Cortex of kidney (tissue), 1 donor: ENCODE results near the gene LRBA.

ENCODE experiments used
- DNase-seq: peaks from one replicate; lab custom pipeline; 2025; lab: John Stamatoyannopoulos, UW

Gene LRBA

DNA sequence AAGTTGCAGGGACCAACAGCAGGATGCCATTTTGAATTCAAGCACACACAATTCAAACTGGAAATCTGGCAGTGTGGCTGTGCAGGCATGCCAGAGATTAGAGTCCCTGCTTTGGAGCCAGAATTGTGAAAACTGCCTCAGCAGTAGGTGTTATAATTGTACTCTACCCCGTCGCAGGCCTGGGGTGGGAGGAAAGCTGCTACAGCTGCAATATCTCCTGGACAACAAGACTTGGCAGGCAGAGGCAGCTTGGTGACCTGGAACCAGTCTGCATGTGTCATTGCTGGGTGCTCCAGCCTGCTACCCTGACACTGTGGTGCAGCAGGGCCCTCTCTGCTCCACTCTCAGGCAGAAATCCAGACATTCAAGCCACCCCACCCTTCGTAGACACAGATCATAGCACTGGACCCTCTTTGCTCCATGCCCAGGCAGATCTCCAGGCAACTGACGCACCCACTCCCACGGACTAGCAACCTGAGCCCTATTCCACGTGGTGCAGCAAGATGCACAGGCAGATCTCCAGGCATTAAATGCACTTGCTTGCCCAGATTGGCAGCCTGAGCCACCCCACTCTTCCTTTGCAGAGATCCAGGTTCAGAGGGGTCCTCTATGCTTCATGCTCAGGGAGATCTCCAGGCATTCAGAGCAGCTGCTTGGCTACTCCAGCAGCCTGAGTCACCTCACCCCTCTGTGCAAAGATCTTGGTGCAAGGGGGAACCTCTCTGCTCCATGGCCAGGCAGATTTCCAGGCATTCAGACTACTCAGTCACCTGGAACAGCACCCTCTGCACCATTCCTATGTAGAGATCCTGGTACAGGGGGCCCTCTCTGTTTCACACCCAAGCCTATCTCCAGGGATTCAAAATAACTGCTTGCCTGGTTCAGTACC is 140.5 kb downstream of the LRBA start:
- no peak for DNase-seq

DNA sequence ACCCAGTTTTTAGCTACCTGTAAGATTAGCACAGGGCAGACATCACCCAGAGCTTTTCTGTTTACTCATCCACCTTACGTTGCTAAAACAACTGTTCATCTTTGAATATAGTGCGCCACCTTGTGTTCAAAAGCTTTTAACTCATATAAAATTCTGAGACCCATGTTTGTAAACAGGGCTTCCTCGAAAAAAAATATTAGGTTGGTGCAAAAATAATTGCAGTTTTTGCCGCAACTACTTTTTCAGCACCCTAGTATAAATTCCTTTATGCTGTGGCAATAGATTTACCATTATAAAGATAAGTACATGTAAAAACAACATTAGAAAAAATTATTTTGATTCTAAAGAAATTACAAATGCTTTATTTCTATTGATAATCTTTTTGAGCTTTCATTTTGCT is 147.9 kb downstream of the LRBA start:
- no peak for DNase-seq

DNA sequence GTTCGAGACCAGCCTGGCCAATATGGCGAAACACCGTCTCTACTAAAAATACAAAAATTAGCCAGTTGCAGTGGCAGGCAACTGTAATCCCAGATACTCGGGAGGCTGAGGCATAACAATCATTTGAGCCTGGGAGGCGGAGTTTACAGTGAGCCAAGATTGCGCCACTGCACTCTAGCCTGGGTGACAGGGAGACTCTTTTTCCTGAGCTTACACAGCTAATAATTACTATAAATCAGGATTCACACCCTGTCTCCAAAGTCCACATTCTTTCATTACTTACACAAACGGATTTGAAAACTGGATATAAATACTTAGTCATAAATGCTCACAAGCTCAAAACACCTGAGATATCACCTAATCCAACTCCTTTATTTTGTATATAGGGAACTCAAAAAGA is 151.6 kb downstream of the LRBA start:
- no peak for DNase-seq

DNA sequence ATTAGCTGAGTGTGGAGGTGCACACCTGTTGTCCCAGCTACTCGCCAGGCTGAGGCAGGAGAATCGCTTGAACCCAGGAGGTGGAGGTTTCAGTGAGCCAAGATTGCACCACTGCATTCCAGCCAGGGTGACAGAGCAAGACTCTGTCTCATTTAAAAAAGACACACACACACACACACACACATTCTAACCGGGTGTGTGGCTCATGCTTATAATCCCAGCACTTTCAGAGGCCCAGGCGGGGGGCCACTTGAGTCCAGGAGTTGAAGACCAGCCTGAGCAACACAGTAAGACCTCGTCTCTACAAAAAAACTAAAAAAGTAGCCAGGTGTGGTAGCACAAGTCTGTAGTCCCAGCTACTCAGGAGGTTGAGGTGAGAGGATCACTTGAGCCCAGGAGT is 152.3 kb downstream of the LRBA start:
- DNase-seq, result no peak

DNA sequence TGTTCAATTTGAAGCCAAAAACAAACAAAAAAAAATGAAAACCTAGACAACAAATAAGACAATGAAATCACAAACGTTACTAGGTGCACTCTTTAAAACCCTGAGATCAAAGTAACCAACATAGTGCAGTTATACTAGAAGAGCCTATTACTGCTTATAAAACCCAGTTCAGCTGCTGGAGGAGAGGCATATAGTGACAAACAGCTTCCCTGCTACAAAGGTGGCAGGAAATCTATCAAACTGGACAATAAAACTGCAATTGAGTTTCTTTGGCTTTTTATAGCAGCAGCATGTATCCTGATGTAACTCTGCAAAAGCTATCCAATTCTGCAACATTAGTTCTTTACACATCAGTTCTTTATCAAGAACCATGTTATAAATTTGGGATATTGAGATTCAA is 155.6 kb downstream of the LRBA start:
- no peak for DNase-seq

DNA sequence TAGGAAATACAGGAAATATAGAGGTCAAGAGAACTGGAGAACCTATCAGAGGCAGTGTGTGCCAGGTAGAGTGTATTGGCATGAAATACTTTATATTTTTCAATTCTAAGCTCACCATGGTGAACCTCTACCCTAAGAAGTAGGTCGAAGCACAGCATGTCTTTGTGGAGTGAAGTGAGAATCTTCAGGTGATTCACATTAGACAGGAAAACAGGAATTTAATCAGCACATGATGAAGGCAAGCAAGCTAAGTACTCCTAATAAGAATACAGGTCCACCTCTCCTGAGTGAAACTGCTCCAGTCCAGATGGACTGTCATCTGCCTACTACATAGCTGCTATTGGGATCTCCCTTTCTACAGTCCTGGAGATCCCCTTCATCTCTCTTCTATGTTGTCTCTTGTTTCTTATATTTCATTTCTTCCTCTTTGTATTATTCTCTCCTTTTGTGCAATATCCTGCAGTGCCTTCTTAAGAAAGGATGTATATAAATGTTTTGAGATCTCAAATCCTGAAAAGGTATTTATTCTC is 159.0 kb downstream of the LRBA start:
- DNase-seq, result no peak

DNA sequence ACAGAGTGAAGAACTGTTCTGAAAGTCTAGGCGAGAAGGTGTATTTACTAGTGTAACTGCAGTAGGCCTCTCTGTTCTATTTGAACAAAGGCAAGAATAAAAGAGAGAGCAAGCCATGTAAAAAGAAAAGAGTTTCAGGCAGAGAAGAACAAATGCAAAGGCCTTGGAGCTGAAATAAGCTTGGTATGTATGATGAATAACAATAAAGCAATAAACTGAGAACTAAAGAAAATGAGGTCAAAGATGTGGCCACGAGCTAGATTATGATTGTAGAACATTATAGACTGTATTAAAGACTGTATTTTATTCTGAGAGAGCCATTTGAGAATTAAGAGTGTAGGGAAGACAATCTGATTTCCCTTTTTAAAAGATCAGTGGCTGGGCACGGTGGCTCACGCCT is 160.5 kb downstream of the LRBA start:
- DNase-seq, result no peak

DNA sequence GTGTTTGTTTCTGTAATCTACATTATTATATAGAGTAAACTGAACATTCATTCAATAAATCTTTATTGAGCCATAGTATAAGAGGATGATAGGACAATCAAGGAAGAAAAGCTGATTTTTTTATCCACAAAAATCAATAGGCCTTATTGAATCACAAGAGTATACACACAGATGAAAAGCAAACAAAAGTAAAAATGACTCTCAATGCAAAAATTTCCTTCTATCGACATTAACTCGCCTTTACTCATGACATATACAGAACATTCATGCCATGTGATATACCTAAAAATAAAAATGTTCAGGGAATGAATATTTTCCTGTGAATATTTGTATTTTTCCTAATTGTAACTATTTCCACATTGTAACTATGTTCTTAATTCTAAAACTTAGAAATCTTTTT is 161.2 kb downstream of the LRBA start:
- no peak for DNase-seq

DNA sequence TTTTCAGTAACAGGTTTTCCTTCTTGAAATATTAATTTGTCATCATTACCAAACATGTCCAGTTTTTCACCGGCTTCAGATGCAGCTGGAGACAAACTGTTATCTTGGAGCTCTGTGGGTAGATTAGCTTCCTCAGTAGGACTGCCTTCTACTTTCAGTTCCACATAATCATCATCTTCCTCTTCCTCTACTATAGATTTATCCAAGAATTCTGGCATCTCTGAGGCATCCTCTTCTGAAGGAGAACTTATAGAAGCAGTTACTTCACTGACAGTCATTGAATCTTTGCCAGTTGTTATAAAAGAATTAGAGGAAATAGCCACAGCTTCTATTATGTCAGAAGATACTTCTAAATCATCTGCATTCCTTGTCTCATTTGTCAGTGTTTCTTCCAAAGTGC is 162.9 kb downstream of the LRBA start:
- DNase-seq, result no peak

DNA sequence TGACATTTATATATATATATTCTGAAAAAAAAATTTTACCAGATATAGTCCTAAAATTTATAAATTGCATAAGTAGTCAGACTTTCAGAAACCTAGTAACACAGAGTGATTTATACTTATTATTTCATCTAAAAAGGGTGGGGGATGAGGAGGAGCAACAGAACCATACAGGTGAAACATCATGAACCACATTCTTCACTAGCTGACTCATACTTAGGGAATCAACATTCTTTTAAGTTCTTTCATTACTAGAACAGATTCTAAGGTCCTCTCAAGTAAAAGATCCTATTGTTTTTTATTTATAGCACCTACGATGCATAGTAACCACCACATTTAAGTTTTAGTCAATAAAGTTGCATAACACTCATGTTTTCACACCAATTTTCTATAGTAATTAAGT is 166.1 kb downstream of the LRBA start:
- DNase-seq, result no peak

DNA sequence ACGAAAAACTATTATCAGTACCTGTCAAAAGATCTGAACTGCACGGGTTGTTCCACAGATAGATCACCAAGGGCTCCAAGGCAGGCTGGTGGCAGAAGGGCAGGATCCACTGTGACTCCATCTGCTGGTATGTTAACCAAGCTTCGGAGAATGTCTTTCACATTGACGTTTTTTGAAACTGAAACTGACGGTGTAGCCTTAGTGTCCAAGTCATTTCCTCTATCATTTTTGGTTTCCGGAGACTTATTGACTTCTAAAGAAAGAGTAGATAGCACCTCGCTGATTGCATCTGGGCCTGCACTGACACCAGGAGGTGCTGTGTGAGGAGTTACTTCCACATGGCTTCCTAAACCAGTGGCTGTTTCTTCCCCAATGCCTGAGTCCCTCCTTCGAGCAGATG is 186.9 kb downstream of the LRBA start:
- DNase-seq, result no peak

DNA sequence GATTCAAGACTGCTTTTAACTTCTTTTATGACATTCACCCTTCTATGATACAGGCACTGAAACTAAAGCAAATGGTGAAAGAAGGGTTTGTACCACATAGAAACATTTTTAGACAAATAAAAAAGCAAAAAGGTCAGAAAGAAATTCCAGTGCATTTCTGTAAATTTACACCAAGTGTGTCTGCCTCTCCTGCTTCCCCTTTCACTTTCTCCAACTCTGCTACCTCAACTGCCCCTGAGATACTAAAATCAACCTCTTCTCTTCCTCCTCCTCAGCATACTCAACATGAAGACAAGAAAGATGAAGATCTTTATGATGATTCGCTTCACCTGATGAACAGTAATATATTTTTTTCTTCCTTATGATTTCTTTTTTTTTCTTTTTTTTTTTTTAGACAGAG is 187.9 kb downstream of the LRBA start:
- no peak for DNase-seq

DNA sequence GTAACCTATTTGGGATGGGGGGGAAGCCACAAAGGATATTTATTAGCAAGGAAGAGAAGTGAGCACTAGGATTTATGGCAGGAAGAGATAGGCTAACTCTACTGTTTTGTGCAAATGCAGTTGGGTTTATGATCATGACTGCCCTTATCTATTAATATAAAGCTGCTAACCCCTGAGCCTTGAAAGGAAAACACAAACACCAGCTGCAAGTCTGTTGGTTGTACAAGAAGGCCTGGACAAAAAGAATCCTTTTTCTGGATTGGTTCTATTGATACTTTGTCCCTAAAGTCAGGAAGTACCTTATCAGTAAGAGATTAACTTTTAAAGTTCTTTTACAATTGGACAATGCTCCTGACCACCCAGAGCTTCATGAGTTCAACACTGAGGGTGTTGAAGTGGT is 188.8 kb downstream of the LRBA start:
- DNase-seq, result no peak

DNA sequence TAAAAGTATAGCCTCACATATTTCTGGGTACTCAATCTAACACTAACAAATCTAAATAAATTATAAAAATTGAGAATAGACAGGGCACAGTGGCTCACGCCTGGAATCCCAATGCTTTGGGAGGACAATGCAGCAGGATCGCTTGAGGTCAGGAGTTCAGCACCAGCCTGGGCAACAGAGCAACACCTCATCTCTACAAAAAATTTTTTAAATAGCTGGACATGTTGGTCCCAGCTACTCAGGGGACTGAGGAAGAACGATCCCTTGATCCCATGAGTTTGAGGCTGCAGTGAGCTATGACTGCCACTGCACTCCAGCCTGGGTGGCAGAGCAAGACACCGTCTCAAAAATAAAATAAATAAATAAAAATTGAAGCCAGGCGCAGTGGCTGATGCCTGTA is 192.7 kb downstream of the LRBA start:
- DNase-seq, result no peak

DNA sequence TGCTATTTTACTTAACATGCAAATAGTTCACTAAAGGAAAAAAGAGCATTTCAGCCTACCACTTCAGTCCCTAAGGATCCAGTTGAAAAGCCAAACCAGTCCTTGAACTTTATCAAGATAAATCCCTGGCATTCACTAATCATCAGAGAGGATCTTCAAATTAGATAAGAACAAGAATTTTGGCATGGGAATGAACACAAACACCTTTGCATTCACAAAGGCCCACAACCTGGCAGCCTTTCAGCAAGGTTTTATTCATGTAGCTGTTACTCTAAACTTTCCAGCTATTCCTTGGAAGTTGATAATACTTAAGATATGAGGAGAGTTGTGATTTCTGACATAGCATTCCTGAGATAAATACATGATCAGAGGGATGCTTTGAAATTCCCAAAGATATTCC is 193.4 kb downstream of the LRBA start:
- DNase-seq, result no peak

DNA sequence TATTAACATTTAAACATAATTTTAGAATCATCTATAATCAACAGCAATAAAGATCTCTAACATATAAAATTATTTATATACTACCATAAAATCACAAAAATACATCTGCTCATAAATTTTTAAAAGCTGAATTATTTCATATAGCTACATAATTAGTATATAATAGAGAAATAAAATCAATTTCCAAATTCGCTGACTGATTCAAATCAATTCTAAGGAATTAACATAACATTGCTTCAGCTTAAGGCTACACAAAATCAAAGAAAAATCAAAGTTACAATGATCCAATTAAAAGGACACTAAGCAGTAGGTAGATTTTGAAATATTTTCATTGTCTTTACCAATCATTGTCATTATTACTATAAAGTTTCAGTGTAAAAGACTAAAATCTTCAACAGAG is 194.7 kb downstream of the LRBA start:
- DNase-seq, result no peak

DNA sequence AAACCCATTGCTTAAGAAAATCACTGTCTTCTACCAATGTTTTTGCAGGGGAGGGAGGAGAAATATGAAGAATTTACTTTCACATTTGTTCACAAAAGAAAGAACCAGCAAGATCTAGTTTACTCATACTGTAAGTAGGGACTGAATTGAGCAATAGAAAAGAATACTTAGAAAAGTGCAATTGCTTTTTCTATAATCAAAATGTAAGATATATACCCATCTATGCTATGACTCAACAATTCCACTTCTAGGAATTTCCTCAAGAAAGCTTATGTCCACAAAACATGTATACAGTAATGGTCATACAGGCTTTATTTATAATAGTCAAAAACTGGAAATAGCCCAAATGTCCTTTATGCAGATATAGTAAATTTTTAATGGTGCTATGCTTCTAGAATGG is 196.4 kb downstream of the LRBA start:
- no peak for DNase-seq

DNA sequence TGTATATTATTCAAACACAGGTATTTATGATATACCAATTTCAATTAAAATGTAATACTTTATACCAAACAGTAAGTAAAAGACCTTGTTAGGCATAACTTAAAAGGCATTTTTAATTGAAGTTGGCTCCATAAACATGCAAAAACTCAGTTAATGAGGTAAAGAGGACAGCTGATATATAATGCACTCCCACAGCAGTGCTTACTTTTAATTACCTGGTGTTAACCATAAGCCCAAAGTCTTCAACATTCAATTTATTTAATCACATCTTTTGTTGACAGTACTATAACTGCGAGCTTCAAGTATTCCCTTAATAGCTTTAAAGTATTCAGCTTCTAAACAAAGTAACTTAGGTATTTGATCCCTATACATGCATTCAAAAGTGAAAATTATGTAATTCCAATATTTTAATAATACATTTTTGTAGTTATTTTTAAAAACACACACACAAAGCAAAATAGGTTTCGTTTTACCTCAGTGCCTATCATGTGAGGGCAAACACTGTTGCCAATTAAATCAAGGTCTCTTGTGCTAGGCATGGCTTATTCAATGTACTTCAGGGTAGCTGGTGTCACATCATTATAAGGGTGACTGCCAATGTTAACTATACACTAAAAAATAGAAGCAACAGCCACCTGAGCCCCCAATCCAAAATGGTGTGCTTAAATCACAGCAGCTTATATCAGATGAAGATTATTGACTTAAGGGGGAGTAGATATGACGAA is 197.1 kb downstream of the LRBA start:
- DNase-seq, result no peak

DNA sequence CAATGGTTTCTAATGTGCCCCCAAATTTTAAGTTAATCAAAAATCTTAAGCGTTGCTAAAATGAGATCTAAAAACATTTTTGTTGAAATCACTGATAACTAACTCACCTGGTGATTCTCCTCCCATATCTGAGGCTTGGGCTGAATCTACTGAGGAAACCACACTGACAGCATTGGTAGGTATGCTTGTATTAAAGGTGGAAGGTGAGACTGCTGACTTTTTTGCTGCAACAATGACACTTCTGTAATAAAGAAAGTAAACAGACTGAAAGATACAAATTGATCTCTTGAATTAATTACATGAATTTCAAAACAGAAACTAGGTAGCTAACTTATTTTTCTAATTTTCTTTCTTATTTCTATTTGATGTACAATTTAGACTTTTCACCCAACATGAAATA is 198.1 kb downstream of the LRBA start:
- no peak for DNase-seq

DNA sequence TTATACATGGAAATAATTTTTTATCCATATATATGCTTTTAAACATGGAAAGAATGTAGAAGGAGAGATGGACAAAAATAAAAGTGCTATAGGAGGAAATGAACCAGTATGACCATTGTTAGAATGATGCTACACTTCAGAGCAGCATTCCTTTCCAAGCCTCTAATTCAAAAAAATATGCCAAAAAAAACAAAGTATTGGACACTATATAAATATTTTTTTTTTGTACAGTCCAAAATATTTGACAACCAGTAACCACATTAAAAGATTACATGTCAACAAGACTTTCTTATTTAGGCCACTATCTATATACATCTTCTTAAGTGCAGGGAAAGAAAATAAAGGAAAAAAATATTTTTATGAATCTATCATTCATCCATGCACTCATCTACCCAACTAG is 198.6 kb downstream of the LRBA start:
- no peak for DNase-seq

DNA sequence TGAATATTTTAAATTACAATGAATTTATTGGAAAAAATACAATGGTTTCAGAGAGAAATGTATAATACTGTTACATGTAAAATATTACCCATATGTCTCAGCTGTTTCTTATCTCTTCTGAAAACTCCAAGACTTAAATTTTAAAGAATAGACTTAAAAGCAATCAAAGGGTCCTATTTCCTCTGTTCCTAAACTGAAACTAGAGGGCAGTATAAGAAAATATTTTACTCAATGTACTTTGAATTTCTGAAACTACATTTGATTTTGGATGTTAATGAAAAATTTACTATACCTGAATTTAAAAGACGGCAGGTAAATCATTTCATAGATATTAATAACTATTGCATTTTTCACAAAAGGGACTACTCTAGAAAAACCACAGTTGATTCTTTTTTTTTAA is 200.2 kb downstream of the LRBA start:
- DNase-seq, result no peak

DNA sequence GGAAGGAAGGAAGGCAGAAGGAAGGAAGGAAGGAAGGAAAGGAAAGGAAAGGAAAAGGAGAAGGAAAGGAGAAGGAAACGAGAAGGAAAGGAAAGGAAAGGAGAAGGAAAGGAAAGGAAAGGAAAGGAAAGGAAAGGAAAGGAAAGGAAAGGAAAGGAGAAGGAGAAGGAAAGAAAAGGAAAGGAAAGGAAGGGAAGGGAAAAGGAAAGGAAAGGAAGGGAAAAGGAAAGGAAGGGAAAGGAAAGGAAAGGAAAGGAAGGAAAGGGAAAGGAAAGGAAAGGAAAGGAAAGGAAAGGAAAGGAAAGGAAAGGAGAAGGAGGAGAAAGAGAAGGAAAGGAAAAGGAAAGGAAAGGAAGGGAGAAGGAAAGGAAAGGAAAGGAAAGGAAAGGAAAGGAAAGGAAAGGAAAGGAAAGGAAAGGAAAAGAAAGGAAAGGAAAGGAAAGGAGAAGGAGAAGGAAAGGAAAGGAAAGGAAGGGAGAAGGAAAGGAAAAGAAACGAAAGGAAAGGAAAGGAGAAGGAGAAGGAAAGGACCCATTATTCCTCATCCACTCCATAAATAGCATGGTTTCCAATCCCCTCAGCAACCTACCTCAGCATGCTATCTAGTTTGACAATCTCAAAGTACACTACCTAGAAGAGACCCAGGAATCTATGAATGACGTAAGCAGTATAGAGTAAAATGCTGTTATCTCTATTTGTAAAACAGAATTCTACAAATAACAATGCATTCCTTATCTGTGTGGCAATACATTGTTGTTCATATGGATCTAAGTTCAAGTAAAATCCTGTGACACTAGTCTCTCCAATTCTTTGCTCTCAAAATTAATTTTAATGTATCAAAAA is 209.7 kb downstream of the LRBA start:
- no peak for DNase-seq
